Right lobe of liver (tissue), 4 donors: ENCODE data around the gene CD151.

Experiments used
- POLR2A ChIP-seq: fragments of 450-650 bp; IDR thresholded peaks from one replicate; pipeline ENCODE4 v1.6.1; 2017; ENCODE audit warnings: antibody characterized with exemption, mild to moderate bottlenecking
- TF ChIP-seq, protein P1 (sequence below), 4 donors: fragments of 200-600 bp in 3 of 4; fragments of 450-650 bp in 1 of 4; IDR thresholded peaks; one replicate each; pipeline versions ENCODE4 v1.5.1 to v1.8.0; 2016 to 2022; ENCODE audit warnings: antibody characterized with exemption in 4 of 4, mild to moderate bottlenecking in 2 of 4
- donor health status: DM: no; HTN: no; CAD: no.
- donor health status: DM: no; HTN: no; CAD: no.
- donor health status: DM: no; HTN: yes; CAD: no.

DNA sequence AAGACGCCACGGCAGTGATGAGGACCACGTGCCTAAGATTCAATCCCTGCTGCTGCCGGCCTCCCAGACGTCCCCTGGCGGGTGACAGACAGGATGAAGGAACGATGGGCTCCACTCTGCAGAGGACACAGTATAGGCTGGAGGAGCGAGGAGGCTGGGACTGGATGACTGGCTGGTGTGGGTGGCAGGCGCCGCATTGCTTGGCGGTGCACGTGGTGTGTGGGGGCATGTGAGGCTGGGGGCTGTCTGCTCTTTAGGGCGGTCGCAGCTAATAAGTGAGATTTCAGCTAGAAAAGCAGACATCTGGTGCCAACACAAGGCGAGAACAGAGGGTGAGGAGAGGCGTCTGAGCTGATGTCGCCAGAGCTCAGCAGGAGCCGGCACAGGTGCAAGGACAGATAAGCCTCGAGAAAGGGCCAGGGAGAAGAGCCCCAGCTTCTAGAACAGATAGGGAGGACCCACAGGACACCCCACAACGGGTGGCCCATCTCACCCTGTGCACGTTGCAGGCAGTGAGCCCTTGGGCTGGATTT, 43.1 kb downstream of the CD151 start:
- TF ChIP-seq, protein P1, sequence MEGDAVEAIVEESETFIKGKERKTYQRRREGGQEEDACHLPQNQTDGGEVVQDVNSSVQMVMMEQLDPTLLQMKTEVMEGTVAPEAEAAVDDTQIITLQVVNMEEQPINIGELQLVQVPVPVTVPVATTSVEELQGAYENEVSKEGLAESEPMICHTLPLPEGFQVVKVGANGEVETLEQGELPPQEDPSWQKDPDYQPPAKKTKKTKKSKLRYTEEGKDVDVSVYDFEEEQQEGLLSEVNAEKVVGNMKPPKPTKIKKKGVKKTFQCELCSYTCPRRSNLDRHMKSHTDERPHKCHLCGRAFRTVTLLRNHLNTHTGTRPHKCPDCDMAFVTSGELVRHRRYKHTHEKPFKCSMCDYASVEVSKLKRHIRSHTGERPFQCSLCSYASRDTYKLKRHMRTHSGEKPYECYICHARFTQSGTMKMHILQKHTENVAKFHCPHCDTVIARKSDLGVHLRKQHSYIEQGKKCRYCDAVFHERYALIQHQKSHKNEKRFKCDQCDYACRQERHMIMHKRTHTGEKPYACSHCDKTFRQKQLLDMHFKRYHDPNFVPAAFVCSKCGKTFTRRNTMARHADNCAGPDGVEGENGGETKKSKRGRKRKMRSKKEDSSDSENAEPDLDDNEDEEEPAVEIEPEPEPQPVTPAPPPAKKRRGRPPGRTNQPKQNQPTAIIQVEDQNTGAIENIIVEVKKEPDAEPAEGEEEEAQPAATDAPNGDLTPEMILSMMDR (IDR thresholded peaks at IDR 0.05) = no peak
- no peak for TF ChIP-seq POLR2A
